Duodenal mucosa (tissue), 2 donors: Measurements from ENCODE around the gene PRKD2.
"Not testable (repeated sequence)": the region's sequence is repeated elsewhere in the genome, so short reads cannot be mapped to it uniquely, and the experiment has no call there.

ENCODE experiments used
- H3K27ac ChIP-seq: one replicate; pipeline ENCODE4 v1.7.0; 2013; ENCODE audit warnings: low read depth, low read length
- H3K27me3 ChIP-seq, 2 donors: one replicate each; pipeline ENCODE4 v1.7.0; 2013; ENCODE audit warnings: low read length in 2 of 2, control low read depth in 1 of 2; ENCODE audit not compliant: insufficient read depth in 2 of 2, control insufficient read depth in 1 of 2
- H3K36me3 ChIP-seq, 2 donors: one replicate each; pipeline ENCODE4 v1.7.0; 2013; ENCODE audit warnings: low read length in 2 of 2, control low read depth in 1 of 2; ENCODE audit not compliant: insufficient read depth in 2 of 2, control insufficient read depth in 1 of 2
- H3K4me1 ChIP-seq, 2 donors: one replicate each; pipeline ENCODE4 v1.7.0; 2013; ENCODE audit warnings: low read length in 2 of 2, control low read depth in 1 of 2; ENCODE audit not compliant: insufficient read depth in 2 of 2, control insufficient read depth in 1 of 2
- H3K4me3 ChIP-seq, 2 donors: one replicate each; pipeline ENCODE4 v1.7.0; 2013; ENCODE audit warnings: low read length in 2 of 2, low read depth in 1 of 2
- H3K9ac ChIP-seq, 2 donors: one replicate each; pipeline ENCODE4 v1.7.0; 2013; ENCODE audit warnings: low read length in 2 of 2, low read depth in 1 of 2
- H3K9me3 ChIP-seq, 2 donors: one replicate each; pipeline ENCODE4 v1.7.0; 2013; ENCODE audit warnings: low read length in 2 of 2, control low read depth in 1 of 2; ENCODE audit not compliant: control insufficient read depth in 1 of 2

Gene PRKD2

DNA sequence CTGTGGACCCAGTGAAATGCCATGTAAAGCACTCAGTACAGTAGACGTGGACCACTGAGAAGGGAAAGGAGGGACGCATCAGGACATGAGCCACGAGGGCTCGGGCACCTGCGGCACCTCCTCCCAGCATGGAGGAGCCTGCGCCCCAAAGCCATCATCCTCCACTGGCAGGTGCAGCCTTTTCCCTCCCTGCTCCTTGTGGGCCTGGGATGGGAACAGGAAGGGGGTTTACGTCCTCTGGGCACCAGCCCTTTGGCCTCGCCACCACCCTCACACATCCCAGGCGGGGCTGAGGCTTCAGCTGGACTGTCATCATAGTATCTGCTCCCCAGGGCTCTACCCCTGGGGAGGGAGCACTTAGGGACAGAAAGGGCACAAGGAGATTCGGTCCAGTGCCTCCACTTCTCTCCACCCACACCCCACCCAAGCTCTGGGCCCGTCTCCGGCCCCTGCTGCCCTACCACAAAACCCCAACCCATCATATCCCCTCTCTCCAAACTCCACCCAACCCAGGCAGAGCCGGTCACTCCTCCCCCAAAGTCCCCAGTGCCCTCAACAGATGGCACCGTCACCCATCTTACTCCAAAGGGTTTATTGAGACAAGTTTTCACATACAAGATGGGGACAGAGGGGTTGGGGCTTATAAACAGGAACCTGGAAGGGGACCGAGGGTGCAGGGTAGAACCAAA is 2.2 kb upstream of the PRKD2 start:
- peaks cover 18 to 34% of the 10 kb centered on the region in 2 donors for H3K4me1 ChIP-seq
- H3K27me3 ChIP-seq = no peaks in the 10 kb centered on the region
- no peaks in the 10 kb centered on the region for H3K9me3 ChIP-seq
- no peak overlapping the region for H3K9ac ChIP-seq
- no peak overlapping the region for H3K27ac ChIP-seq
- no peak overlapping the region for H3K4me3 ChIP-seq
- H3K36me3 ChIP-seq = peaks cover 11 to 40% of the 10 kb centered on the region in 2 donors

DNA sequence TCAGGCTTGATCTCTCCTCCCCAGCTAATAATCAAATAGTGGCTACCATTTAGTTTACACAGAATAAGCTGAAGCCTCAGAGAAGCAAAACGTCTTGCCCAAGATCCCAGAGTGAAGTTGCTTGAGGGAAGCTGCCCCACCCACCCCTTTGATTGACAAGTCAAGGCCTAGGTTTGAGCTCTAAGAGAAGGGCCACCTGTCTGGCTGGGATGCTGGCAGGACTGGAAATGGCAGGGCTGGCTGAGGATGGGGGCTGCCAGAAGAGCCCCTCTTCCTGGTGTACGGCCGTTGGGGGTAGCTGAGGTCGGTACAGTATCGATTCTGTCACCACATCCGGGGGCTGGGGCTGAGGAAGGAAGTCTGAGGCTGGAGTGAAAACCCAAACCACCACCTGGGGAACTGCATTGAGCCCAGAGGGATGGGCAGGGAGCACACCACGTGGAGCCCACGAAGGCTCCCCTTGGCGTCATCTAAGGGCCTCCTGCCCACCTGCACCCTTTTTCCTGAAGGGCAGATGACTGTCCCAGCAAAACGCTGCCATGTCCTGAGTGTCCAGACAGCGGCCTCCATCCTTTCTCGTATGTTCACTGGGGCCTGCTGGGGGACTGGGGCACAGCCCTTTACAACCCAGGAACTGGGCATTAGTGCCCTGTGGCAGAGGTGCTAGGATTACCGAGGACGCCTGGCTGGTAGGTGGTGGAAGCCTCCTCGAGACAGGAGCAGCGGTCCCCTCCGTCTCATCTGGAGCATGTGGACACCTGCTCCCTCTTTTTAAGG is 1.4 kb upstream of the PRKD2 start:
- peaks cover 11 to 34% of the 10 kb centered on the region in 2 donors for H3K36me3 ChIP-seq
- H3K9me3 ChIP-seq = no peaks in the 10 kb centered on the region
- H3K4me1 ChIP-seq = peaks cover 18 to 34% of the 10 kb centered on the region in 2 donors
- no peaks in the 10 kb centered on the region for H3K27me3 ChIP-seq
- H3K27ac ChIP-seq = no peak overlapping the region
- peak overlapping the region; percentile 87 to 92 for H3K4me3 ChIP-seq
- peak overlapping the region; percentile 79 to 95 for H3K9ac ChIP-seq

DNA sequence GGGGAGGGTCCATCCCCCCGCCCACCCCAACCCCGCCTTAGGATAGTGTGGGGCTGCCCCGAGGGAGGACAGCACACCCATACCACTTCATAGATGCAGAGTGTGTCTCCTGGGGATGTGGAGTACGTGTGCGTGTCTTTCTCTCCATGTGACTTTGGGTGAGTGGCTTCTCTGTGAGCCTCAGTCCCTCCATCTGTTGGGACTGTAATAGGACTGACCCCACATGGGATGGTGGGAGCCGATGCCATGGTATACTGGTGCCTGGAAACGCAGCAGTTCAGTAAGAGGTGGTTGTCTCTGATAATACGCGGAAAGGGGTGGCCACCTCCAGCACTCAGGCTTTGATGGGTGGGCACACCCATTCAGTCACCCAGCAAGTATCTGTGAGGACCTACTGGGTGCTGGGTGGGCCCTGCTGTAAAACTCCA is 816 bp upstream of the PRKD2 start:
- Histone ChIP-seq H3K9ac (peak overlapping the region; percentile 79 to 95), H3K36me3 (peaks cover 11 to 28% of the 10 kb centered on the region in 2 donors), H3K27me3 (no peaks in the 10 kb centered on the region), H3K4me1 (peaks cover 18 to 34% of the 10 kb centered on the region in 2 donors), H3K27ac (no peak overlapping the region), H3K9me3 (no peaks in the 10 kb centered on the region), H3K4me3 (peak overlapping the region; percentile 87 to 92)

DNA sequence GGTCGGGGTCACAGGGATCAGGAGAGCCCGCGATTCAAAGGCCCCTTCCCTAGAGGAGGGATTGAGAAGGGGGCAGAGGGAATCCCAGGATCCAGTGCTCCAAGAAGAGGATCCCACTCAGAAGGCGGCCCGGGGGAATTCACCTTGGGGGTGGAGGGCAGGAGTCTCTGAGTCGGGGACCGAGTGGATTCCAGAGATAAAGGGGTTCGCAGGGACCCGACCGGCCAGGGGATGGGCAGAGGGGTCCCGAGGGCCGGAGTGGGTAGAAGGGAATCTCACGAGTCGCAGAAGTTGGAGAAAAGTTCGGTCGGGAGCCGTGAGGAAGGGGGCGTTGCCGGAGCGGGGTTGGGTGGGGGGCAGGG is 261 bp downstream of the PRKD2 start:
- peaks cover 18 to 34% of the 10 kb centered on the region in 2 donors for H3K4me1 ChIP-seq
- H3K27ac ChIP-seq = peak overlapping the region; percentile 70
- H3K9ac ChIP-seq = peak overlapping the region; percentile 72 to 95
- peaks cover 5 to 18% of the 10 kb centered on the region in 2 donors for H3K36me3 ChIP-seq
- no peaks in the 10 kb centered on the region for H3K9me3 ChIP-seq
- H3K27me3 ChIP-seq = no peaks in the 10 kb centered on the region
- H3K4me3 ChIP-seq = peak overlapping the region; percentile 87 to 92

DNA sequence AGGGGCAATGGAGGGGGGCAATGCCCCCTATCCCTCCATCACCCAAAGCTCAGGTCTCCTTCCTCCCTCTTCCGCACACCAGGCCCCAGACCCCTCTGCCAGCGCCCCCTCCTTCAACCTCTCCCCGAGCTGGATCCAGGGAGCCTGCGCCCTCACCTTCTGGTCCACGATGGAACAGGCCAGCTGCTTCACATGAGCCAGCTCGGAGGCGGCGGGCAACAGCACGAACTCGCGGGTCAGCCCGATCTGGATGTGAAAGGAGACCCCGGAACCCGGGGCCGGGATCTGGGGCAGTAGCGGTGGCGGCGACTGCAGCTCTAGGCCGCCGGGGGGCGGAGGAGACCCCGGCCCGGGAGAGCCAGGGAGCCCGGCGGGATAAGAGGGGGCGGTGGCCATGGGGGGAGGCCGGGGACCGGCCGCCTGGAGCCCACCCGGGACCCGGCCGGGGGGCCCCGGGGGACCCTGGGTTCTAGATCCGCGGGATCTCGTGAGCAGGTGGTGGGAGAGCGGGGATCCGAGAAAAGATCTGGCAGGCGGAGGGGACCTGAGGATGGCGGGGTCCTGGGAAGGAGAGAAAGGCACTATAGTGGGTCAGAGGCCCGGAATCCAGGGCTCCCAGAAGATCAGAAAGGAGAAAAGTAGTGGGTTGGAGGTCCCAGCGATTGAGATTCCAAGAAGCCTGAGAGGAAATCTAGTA is 791 bp downstream of the PRKD2 start:
- H3K4me3 ChIP-seq = peak overlapping the region; percentile 87 to 92
- H3K9ac ChIP-seq = peak overlapping the region; percentile 72 to 95
- peaks cover 0 to 14% of the 10 kb centered on the region in 2 donors for H3K36me3 ChIP-seq
- H3K4me1 ChIP-seq = peaks cover 18 to 34% of the 10 kb centered on the region in 2 donors
- no peaks in the 10 kb centered on the region for H3K27me3 ChIP-seq
- H3K27ac ChIP-seq = peak overlapping the region; percentile 70
- H3K9me3 ChIP-seq = no peaks in the 10 kb centered on the region

DNA sequence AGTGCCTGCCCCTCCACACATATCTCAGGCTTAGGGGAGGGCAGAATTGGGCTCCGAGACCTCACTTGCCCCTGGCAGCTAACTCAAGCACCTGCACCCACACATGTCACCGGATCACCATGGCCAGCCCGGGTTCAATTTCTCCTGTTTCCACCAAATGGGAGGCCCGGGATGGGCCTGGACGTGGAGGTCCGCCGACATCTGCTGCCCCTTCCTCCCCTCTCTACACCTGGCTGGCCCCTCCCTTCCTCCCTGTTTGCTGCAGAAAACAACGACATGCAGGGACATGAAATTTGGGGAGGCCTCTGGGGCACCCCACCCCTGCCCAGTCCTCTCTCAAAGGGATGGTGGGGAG is 1.3 kb downstream of the PRKD2 start:
- Histone ChIP-seq H3K4me1 (peaks cover 18 to 34% of the 10 kb centered on the region in 2 donors), H3K27me3 (no peaks in the 10 kb centered on the region), H3K27ac (peak overlapping the region; percentile 39), H3K9ac (peak overlapping the region; percentile 72 to 95), H3K4me3 (peak overlapping the region; percentile 87 to 92), H3K9me3 (no peaks in the 10 kb centered on the region), H3K36me3 (peaks cover 0 to 12% of the 10 kb centered on the region in 2 donors)

DNA sequence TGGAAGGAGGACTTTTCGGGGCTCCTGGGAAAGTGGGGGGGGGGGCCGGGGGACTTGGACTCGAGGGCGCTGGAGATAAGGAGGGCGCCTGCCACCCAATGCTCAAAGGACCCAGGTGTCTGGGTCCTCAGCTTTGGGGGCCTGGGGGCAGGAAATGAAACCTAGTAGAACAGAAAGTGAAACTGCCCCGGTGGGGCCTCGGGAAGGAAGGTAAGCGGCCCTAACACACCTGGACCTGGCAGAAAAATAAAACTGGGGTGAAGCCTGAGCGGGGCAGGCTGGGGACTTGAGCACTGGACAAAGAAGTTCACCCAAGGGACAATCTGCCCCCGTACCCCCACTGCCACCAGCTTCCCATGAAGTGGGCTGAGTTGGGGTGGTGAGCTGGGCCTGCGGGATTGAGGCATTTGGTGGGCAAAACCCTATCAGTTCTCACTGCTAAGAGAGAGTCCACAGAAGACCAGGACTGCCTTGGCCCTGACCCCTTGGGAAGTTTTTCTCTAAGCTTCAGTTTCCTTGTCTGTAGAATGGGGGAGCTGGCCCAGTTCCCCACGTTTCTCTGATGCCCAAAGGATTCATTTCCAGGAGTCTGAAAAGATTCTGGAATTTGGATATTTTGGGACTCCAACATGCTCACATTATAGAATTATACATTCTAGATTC is 2.3 kb downstream of the PRKD2 start:
- H3K9ac ChIP-seq = peak overlapping the region; percentile 72 to 95
- H3K36me3 ChIP-seq = peaks cover 6 to 12% of the 10 kb centered on the region in 2 donors
- H3K27ac ChIP-seq = peak overlapping the region; percentile 94
- H3K4me3 ChIP-seq = peak overlapping the region; percentile 87 to 92
- H3K9me3 ChIP-seq = no peaks in the 10 kb centered on the region
- peaks cover 18 to 34% of the 10 kb centered on the region in 2 donors for H3K4me1 ChIP-seq
- no peaks in the 10 kb centered on the region for H3K27me3 ChIP-seq

DNA sequence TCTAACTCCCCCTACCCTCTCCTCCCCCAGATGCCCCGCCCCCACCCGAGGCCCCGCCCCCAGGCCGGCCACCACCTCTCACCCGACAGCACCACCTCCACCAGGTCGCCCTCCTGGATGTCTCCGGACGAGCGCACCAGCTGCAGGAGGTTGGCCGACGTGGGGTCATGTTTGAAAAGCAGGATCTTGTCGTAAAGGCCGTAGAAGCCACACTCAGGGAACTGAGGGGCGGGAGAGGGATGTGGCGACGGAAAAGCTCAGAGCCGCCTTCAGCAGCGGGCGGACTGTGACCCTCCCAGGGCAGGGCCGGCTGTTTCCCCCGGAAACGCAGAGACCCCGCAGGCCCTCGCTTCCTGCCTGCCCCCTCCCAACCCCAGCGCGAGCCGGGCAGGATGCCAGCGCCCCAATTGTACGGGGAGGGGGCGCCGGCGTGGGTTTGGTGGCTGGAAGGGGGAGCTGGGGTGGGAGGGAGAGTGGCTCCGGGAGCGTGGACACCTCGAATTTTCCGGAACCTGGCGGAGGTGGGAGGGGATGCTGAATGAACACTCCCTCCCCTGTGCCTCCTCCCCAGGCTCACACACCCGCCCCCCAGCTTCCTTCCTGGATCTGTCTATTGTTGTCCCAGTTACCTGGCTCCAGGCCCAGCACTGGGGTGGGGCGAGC is 3.0 kb downstream of the PRKD2 start:
- Histone ChIP-seq H3K36me3 (peaks cover 6 to 14% of the 10 kb centered on the region in 2 donors), H3K9me3 (no peaks in the 10 kb centered on the region), H3K4me1 (peaks cover 18 to 28% of the 10 kb centered on the region in 2 donors), H3K27me3 (no peaks in the 10 kb centered on the region), H3K4me3 (peak overlapping the region; percentile 69 to 92), H3K9ac (peak overlapping the region; percentile 61 to 65), H3K27ac (peak overlapping the region; percentile 94)

DNA sequence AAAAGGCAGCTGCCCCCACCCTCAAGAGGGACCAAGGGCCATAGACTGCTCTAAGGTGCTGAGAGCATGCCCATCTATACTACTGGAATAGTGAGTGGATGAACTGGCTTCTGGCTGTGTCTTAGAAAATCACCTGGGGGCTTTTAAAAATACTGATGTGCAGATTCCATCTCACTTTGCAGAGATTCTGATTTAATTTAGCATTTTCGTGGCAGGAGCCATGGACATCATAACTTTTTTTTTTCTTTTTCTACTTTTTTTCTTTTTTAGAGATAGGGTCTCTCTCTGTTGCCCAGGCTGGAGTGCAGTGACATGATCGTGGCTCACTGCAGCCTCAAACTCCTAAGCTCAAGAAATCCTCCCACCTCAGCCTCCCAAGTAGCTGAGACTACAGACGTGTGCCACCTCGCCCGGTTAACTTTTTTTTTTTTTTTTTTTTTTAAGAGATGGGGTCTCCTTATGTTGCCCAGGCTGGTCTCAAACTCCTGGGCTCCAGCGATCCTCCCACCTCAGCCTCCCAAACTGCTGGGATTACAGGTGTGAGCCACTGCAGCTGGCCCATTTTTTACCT is 4.1 kb downstream of the PRKD2 start:
- H3K4me3 ChIP-seq, H3K9me3 ChIP-seq, H3K27ac ChIP-seq, H3K27me3 ChIP-seq, H3K9ac ChIP-seq: not testable (repeated sequence)
- H3K36me3 ChIP-seq = peaks cover 6 to 21% of the 10 kb centered on the region in 2 donors
- H3K4me1 ChIP-seq = peaks cover 15 to 18% of the 10 kb centered on the region in 2 donors
